RWPE1 (cell line): Measurements from ENCODE around the gene RAB6B.

Experiments used
- CTCF ChIA-PET: fragments of 350-600 bp; sonication (Branson Sonifier 250); formaldehyde crosslinking; extraction: SDS; loops from one replicate; lab custom pipeline; 2021; lab: Yijun Ruan, JAX
- POLR2A ChIA-PET: fragments of 400-600 bp; formaldehyde crosslinking; extraction: SDS; loops from one replicate; lab custom pipeline; 2020; ENCODE audit warnings: antibody characterized with exemption; ENCODE audit not compliant: low non-redundant PET; lab: Yijun Ruan, JAX
- DNase-seq: peaks from one replicate; pipeline ENCODE4 v3.0.0; 2012; ENCODE audit warnings: low spot score
- H3K27ac ChIP-seq: fragments of 450-650 bp; 2 replicates; pipeline ENCODE4 v1.5.1; 2017
- TF ChIP-seq, protein P1 (sequence below): fragments of 450-650 bp; conservative IDR thresholded peaks from 2 replicates; pipeline ENCODE4 v1.5.1; 2017; ENCODE audit warnings: low read depth, mild to moderate bottlenecking

The RAB6B gene

GRCh38 chr3:133829310-133829707, 66.4 kb downstream of the RAB6B start:
- POLR2A ChIA-PET, result no interaction called here
- CTCF ChIA-PET, result no interaction called here
- TF ChIP-seq, protein P1, sequence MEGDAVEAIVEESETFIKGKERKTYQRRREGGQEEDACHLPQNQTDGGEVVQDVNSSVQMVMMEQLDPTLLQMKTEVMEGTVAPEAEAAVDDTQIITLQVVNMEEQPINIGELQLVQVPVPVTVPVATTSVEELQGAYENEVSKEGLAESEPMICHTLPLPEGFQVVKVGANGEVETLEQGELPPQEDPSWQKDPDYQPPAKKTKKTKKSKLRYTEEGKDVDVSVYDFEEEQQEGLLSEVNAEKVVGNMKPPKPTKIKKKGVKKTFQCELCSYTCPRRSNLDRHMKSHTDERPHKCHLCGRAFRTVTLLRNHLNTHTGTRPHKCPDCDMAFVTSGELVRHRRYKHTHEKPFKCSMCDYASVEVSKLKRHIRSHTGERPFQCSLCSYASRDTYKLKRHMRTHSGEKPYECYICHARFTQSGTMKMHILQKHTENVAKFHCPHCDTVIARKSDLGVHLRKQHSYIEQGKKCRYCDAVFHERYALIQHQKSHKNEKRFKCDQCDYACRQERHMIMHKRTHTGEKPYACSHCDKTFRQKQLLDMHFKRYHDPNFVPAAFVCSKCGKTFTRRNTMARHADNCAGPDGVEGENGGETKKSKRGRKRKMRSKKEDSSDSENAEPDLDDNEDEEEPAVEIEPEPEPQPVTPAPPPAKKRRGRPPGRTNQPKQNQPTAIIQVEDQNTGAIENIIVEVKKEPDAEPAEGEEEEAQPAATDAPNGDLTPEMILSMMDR, result no peak
- no peak overlapping the region for H3K27ac ChIP-seq
- no peak for DNase-seq

DNA sequence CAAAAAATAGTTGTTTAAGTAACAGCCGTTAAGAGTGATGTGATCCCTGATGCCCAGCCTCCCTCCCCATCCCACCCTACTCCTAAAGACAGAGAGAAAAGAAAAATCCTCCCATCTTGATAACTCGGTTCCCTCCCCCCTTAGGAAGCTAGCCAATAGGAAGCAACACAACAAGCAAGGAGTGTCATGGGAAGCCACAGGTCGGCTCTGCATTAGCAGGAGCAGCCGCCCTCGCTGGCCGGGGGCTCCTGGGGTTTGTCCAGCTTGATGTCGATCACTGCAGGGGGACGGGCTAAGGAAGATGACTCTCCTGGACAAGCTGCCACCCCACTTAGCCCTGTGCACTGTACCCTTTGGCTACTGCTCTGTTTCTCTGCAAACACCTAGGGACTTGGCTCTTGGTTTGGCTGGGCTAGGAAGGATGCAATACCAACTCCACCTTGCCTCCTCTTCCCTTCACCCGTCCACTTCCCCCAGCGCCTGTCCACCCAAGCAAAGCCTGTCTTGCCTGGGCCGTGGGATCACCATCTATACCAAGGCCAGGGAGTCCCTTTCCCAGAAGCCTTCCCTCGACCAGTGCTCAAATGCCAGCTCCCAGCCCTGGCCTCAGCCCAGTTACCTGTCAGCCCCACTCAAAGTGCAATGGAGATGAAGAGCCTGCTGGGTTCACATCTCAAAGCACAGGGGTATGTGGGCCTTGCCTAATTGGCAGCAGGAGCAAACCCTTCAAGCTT, 66.9 kb downstream of the RAB6B start:
- TF ChIP-seq, protein P1, result no peak
- ChIA-PET CTCF (no interaction called here), POLR2A (no interaction called here)
- H3K27ac ChIP-seq, result no peak overlapping the region
- DNase-seq, result no peak

GRCh38 chr3:133827684-133828083, 68.0 kb downstream of the RAB6B start:
- no peak overlapping the region for H3K27ac ChIP-seq
- TF ChIP-seq, protein P1, result no peak
- CTCF ChIA-PET, result no interaction called here
- DNase-seq, result no peak
- POLR2A ChIA-PET, result no interaction called here

- no peak for DNase-seq
- ChIA-PET CTCF (no interaction called here), POLR2A (no interaction called here)
- no peak overlapping the region for H3K27ac ChIP-seq
- TF ChIP-seq, protein P1, result no peak
Observed at GRCh38 chr3:133827136-133827535, 68.5 kb downstream of the RAB6B start.

DNA sequence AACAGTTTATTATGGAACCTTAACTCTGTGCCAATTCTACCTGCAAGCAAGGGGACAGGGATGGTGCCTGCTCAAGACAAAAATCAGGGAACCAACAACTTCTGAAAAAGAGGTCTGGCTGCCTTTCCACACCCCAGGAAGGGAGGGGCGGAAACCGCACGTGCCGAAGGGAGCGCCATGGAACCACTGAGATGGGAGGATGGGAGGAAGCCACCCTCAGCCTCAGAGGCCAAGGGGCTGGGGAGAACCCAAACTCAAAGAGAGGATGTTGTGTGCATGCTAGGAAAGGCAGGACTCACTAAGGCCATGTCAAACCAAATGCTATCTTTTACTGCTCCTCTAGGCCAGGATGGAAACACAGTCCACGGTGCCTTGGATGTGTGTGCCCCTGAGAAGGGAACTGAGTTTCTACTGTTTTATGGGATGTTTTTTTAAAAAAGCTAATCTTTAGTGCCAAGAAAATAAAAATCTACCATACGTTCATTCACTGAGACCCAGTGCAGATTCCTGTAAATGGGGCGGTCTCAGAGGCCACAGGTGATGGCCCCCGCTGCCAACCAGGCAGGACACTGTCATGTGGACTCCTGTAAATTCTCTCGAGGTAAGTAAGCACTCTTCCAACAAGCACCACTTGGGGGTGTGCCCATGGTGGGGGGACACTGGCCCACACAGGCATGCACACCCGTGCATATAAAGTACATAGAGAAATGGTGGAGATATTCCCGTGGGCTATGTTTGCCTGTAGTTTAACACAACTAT, 69.5 kb downstream of the RAB6B start:
- POLR2A ChIA-PET, result no interaction called here
- CTCF ChIA-PET, result no interaction called here
- TF ChIP-seq, protein P1, result no peak
- H3K27ac ChIP-seq, result no peak overlapping the region
- no peak for DNase-seq

GRCh38 chr3:133824961-133825485, 70.7 kb downstream of the RAB6B start:
- TF ChIP-seq, protein P1, result no peak
- ChIA-PET POLR2A (no interaction called here), CTCF (no interaction called here)
- no peak for DNase-seq
- H3K27ac ChIP-seq, result no peak overlapping the region
